Stimulated activated CD8-positive, alpha-beta memory T cell treated with anti-CD3 and anti-CD28 coated beads, Interleukin-12 subunit alpha, Interleukin-12 subunit beta, amount 100 ng/mL, for 24 hours (primary cell): Measurements from ENCODE around the gene ARVCF.
"Not testable (repeated sequence)": the region's sequence is repeated elsewhere in the genome, so short reads cannot be mapped to it uniquely, and the experiment has no call there.

Source experiments
- DNase-seq: peaks from one replicate; pipeline ENCODE4 v3.0.0-alpha.2; 2020; ENCODE audit errors: extremely low read depth

Gene ARVCF

GRCh38 chr22:19936513-19936912 lies 80.1 kb downstream of the ARVCF start:
- DNase-seq: no peak

GRCh38 chr22:19935123-19935718 lies 81.4 kb downstream of the ARVCF start:
- DNase-seq: not testable (repeated sequence)

- no peak for DNase-seq
Measured at GRCh38 chr22:19933341-19934241, 83.0 kb downstream of the ARVCF start.

- no peak for DNase-seq
Measured at GRCh38 chr22:19932367-19933206, 84.0 kb downstream of the ARVCF start.

- DNase-seq: no peak
Measured at GRCh38 chr22:19931514-19931913, 85.1 kb downstream of the ARVCF start.

- DNase-seq: no peak
Measured at GRCh38 chr22:19930551-19931486, 85.8 kb downstream of the ARVCF start.

GRCh38 chr22:19929586-19930550 lies 86.8 kb downstream of the ARVCF start:
- DNase-seq: no peak

- no peak for DNase-seq
Measured at GRCh38 chr22:19928207-19928606, 88.4 kb downstream of the ARVCF start.

- no peak for DNase-seq
Measured at GRCh38 chr22:19927696-19928095, 88.9 kb downstream of the ARVCF start.

- not testable (repeated sequence) for DNase-seq
Measured at GRCh38 chr22:19926028-19926427, 90.6 kb downstream of the ARVCF start.

- no peak for DNase-seq
Measured at GRCh38 chr22:19923914-19924513, 92.6 kb downstream of the ARVCF start.

- DNase-seq: no peak
Measured at GRCh38 chr22:19921544-19922081, 95.0 kb downstream of the ARVCF start.
